ENCODE measurements around the gene RND1. TPM values are rescaled to one million over a fixed set of nuclear protein-coding genes. Genes with fewer than 3 reads are reported as not detected.

RND1 gene
- total and polyA plus RNA-seq, 2 of the 13 experiments (the other 11 are each of a cell fraction or from before 2014, with no cell fraction given) = 1.8 to 1.9 TPM

DNA sequence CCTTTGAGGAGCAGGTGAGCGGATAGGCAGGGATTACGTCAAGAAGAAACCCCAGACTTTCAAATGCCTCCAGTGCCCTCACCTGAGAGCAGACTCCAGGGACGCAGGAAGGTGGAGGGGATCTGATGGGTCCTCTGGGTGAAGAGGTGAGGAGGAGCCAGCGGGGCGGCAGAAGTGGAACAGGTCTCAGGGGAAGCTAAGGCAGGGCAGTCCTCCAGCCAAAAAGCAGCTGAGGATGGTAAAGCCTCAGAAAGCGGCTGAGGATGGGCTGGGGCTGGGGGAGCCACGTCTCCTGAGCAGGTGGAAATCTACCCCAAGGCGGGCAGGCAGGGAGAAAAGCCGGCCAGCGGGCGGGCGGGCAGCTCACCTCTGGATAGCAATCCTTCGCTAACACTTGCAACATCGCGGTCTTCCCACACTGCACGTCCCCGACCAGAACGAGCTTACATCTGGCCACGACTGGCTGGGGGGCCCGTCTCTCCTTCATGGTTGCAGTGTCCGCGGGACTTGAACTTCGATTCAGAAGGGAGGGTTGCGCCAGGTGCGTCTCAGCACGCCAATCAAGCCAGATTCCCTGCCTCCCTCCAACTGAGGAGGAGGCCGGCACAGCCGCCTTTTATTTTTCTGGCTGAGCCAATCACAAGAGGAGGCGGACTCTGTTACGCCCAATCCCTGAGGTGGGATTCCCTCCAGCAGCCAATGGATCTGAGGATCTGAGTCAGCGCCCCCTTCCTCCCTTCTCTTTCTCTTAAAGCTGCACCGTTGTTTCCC is at the start of gene RND1 (continued):
- TF ChIP-seq, protein P1, sequence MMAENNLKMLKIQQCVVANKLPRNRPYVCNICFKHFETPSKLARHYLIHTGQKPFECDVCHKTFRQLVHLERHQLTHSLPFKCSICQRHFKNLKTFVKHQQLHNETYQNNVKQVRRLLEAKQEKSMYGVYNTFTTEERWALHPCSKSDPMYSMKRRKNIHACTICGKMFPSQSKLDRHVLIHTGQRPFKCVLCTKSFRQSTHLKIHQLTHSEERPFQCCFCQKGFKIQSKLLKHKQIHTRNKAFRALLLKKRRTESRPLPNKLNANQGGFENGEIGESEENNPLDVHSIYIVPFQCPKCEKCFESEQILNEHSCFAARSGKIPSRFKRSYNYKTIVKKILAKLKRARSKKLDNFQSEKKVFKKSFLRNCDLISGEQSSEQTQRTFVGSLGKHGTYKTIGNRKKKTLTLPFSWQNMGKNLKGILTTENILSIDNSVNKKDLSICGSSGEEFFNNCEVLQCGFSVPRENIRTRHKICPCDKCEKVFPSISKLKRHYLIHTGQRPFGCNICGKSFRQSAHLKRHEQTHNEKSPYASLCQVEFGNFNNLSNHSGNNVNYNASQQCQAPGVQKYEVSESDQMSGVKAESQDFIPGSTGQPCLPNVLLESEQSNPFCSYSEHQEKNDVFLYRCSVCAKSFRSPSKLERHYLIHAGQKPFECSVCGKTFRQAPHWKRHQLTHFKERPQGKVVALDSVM (CRISPR knock-in tag; IDR thresholded peaks at IDR 0.05) = peak; percentile 89
- TF ChIP-seq RAD51 (IDR thresholded peaks at IDR 0.05; ENCODE audit: borderline replicate concordance) = no peak
- TF ChIP-seq, protein P2, sequence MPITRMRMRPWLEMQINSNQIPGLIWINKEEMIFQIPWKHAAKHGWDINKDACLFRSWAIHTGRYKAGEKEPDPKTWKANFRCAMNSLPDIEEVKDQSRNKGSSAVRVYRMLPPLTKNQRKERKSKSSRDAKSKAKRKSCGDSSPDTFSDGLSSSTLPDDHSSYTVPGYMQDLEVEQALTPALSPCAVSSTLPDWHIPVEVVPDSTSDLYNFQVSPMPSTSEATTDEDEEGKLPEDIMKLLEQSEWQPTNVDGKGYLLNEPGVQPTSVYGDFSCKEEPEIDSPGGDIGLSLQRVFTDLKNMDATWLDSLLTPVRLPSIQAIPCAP (CRISPR knock-in tag; IDR thresholded peaks at IDR 0.05; ENCODE audit: low read depth) = no peak
- no peak for TF ChIP-seq SRSF9 (IDR thresholded peaks at IDR 0.05; ENCODE audit: borderline replicate concordance, insufficient read depth, low read depth, low read length, poor library complexity, severe bottlenecking)
- TF ChIP-seq ZNF207 (IDR thresholded peaks at IDR 0.05; ENCODE audit: borderline replicate concordance) = no peak
- peak; percentile 50; the same call in 1 of the 2 replicates for TF ChIP-seq GATAD2A (CRISPR knock-in tag; IDR thresholded peaks at IDR 0.05)
- no peak for TF ChIP-seq TSC22D2 (CRISPR knock-in tag; IDR thresholded peaks at IDR 0.05; ENCODE audit: borderline replicate concordance)
- TF ChIP-seq NBN (conservative IDR thresholded peaks at IDR 0.05) = no peak
- TF ChIP-seq, protein P3, sequence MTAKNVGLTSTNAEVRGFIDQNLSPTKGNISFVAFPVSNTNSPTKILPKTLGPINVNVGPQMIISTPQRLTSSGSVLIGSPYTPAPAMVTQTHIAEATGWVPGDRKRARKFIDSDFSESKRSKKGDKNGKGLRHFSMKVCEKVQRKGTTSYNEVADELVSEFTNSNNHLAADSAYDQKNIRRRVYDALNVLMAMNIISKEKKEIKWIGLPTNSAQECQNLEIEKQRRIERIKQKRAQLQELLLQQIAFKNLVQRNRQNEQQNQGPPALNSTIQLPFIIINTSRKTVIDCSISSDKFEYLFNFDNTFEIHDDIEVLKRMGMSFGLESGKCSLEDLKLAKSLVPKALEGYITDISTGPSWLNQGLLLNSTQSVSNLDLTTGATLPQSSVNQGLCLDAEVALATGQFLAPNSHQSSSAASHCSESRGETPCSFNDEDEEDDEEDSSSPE (CRISPR knock-in tag; IDR thresholded peaks at IDR 0.05) = peak; percentile 39; the same call in 1 of the 2 replicates
- no peak for TF ChIP-seq NFRKB (IDR thresholded peaks at IDR 0.05)
- TF ChIP-seq ZNF383 (CRISPR knock-in tag; IDR thresholded peaks at IDR 0.05; ENCODE audit: borderline replicate concordance) = peak; percentile 75; the same call in 1 of the 2 replicates
- TF ChIP-seq ZMYM2 (CRISPR knock-in tag; IDR thresholded peaks at IDR 0.05) = peak; percentile 33; the same call in 1 of the 2 replicates
- TF ChIP-seq HCFC1 (IDR thresholded peaks at IDR 0.05; ENCODE audit: low read depth, low read length) = no peak
- TF ChIP-seq NR3C1 (CRISPR knock-in tag; IDR thresholded peaks at IDR 0.05) = no peak
- no peak for TF ChIP-seq JDP2 (CRISPR knock-in tag; IDR thresholded peaks at IDR 0.05; ENCODE audit: borderline replicate concordance)
- no peak for TF ChIP-seq KDM1A (CRISPR knock-in tag; IDR thresholded peaks at IDR 0.05)
- peak; percentile 92 for TF ChIP-seq ZMYM4 (CRISPR knock-in tag; IDR thresholded peaks at IDR 0.05)
- TF ChIP-seq ZFP62 (CRISPR knock-in tag; IDR thresholded peaks at IDR 0.05) = no peak
- TF ChIP-seq ZNF782 (CRISPR knock-in tag; IDR thresholded peaks at IDR 0.05; ENCODE audit: borderline replicate concordance) = peak; percentile 37; the same call in 1 of the 2 replicates
- no peak for TF ChIP-seq ZNF781 (CRISPR knock-in tag; IDR thresholded peaks at IDR 0.05; ENCODE audit: borderline replicate concordance, not compliant biosample characterization)
- TF ChIP-seq NONO (IDR thresholded peaks at IDR 0.05) = no peak
- TF ChIP-seq NONO (CRISPR knock-in tag; conservative IDR thresholded peaks at IDR 0.05) = 0 out of 2 replicates have a peak, but pooled peaks have one; percentile 52
- no peak; the same call in 1 of the 2 replicates for TF ChIP-seq ZNF746 (CRISPR knock-in tag; IDR thresholded peaks at IDR 0.05)
- TF ChIP-seq ZNF891 (CRISPR knock-in tag; IDR thresholded peaks at IDR 0.05) = peak; percentile 36; the same call in 1 of the 2 replicates
- no peak for TF ChIP-seq ZNF724P (CRISPR knock-in tag; IDR thresholded peaks at IDR 0.05; ENCODE audit: borderline replicate concordance)
- TF ChIP-seq ZNF549 (CRISPR knock-in tag; IDR thresholded peaks at IDR 0.05) = no peak
- TF ChIP-seq SOX13 (IDR thresholded peaks at IDR 0.05) = no peak
- no peak for TF ChIP-seq SOX13 (CRISPR knock-in tag; conservative IDR thresholded peaks at IDR 0.05 in 1 of 2, IDR thresholded peaks at IDR 0.05 in 1 of 2)
- no peak for TF ChIP-seq ZNF432 (CRISPR knock-in tag; IDR thresholded peaks at IDR 0.05; ENCODE audit: borderline replicate concordance)

Data from HepG2 (cell line).